ENCODE measurements around the gene C1QBP.
"Not testable (repeated sequence)": the region's sequence is repeated elsewhere in the genome, so short reads cannot be mapped to it uniquely, and the experiment has no call there.

C1QBP gene

GRCh38 chr17:5446786-5447185 lies 7.8 kb upstream of the C1QBP start:
- TF ChIP-seq, protein P1, sequence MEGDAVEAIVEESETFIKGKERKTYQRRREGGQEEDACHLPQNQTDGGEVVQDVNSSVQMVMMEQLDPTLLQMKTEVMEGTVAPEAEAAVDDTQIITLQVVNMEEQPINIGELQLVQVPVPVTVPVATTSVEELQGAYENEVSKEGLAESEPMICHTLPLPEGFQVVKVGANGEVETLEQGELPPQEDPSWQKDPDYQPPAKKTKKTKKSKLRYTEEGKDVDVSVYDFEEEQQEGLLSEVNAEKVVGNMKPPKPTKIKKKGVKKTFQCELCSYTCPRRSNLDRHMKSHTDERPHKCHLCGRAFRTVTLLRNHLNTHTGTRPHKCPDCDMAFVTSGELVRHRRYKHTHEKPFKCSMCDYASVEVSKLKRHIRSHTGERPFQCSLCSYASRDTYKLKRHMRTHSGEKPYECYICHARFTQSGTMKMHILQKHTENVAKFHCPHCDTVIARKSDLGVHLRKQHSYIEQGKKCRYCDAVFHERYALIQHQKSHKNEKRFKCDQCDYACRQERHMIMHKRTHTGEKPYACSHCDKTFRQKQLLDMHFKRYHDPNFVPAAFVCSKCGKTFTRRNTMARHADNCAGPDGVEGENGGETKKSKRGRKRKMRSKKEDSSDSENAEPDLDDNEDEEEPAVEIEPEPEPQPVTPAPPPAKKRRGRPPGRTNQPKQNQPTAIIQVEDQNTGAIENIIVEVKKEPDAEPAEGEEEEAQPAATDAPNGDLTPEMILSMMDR (conservative IDR thresholded peaks at IDR 0.05; ENCODE audit: low read depth, low read length) = no peak
- no peak overlapping the region for H3K4me3 ChIP-seq (ENCODE audit: low read length)
- DNase-seq (ENCODE audit: low read depth) = no peak

- no peak overlapping the region for H3K4me3 ChIP-seq (ENCODE audit: low read length)
- DNase-seq (ENCODE audit: low read depth) = no peak
- TF ChIP-seq, protein P1 (conservative IDR thresholded peaks at IDR 0.05; ENCODE audit: low read depth, low read length) = no peak
Measured at GRCh38 chr17:5444209-5444608, 5.3 kb upstream of the C1QBP start.

GRCh38 chr17:5443728-5444127 lies 4.8 kb upstream of the C1QBP start:
- no peak overlapping the region for H3K4me3 ChIP-seq (ENCODE audit: low read length)
- TF ChIP-seq, protein P1 (conservative IDR thresholded peaks at IDR 0.05; ENCODE audit: low read depth, low read length) = no peak
- DNase-seq (ENCODE audit: low read depth) = no peak

- TF ChIP-seq, protein P1 (conservative IDR thresholded peaks at IDR 0.05; ENCODE audit: low read depth, low read length) = no peak
- no peak for DNase-seq (ENCODE audit: low read depth)
- H3K4me3 ChIP-seq (ENCODE audit: low read length) = peak overlapping the region; percentile 31
Measured at GRCh38 chr17:5439446-5439764, 450 bp upstream of the C1QBP start.

DNA sequence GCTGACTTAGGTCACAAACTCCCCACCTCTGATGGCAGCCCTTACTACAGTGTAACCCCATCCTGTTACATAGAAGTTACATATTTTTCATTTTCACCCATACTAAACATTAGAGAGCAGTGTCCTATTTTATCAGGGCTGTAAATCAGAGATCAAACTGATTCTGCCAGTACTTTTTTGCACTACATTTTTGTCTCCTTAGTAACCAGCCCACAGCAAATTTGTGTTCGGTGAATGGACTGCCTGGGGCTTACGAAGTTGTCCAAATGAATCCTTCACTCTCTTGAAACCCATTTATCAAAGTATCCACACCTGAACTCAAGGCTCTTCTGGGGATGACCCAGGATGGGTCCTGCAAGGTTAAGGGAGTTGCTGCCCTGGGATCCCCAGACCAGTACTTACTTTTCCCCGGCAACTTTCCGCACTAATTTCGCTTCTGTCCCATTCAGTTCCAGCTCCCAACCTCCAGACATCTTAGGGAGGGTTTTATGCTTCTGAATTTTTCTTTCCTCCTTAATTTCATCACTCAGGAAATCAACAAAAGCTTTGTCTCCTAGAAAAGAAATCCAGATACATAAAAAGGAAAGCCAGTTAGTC lies 1.1 kb downstream of the C1QBP start:
- H3K4me3 ChIP-seq (ENCODE audit: low read length) = peak overlapping the region; percentile 74
- no peak for DNase-seq (ENCODE audit: low read depth)
- TF ChIP-seq, protein P1 (conservative IDR thresholded peaks at IDR 0.05; ENCODE audit: low read depth, low read length) = no peak

DNA sequence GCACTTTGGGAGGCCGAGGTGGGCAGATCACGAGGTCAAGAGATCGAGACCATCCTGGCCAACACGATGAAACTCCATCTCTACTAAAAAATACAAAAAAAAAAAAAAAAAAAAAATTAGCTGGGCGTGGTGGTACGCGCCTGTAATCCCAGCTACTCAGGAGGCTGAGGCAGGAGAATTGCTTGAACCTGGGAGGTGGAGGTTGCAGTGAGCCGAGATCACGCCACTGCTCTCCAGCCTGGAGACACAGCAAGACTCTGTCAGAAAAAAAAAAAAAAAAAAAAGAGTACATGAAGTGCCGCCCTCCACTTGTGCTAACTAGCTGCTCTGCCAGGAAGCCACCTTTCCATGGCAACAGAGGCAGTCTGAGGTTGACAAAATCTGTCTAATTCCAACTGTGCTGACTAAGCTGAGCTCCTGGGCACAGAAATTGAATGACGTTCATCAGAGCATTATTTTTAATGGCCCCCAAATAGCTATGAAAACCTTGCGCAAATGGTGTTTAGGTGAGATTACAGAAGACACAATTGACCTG lies 3.1 kb downstream of the C1QBP start:
- peak; percentile 83 for DNase-seq (ENCODE audit: low read depth)
- H3K4me3 ChIP-seq (ENCODE audit: low read length) = not testable (repeated sequence)

DNA sequence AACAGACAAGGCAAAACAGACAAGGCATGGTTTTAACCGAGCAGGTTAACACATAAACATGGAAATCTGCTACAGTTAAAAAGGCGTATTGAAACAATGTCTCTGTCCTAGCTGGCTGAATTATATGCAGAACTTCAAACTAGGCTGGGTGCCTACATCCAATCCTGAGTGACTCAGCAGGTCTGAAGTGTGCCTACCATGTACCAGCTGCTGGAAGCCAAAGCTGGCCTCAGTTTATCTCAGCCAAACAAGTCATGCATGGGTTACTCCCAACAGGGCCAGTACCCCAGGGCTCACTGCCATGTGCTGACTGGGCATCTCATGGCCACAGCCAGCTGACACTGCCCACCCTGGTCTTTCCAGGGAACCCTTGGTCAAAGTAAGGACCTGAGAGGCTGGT lies 4.0 kb downstream of the C1QBP start:
- no peak for DNase-seq (ENCODE audit: low read depth)
- no peak overlapping the region for H3K4me3 ChIP-seq (ENCODE audit: low read length)
- TF ChIP-seq, protein P1 (conservative IDR thresholded peaks at IDR 0.05; ENCODE audit: low read depth, low read length) = no peak

All from retinal pigment epithelial cell (primary cell).